Thyroid gland (tissue), 4 donors: ENCODE measurements around the gene ZBTB7C.

ENCODE experiments used
- POLR2A ChIP-seq, 2 donors: fragments of 450-650 bp; IDR thresholded peaks; one replicate each; pipeline ENCODE4 v1.6.1; 2017; ENCODE audit warnings: antibody characterized with exemption in 2 of 2, mild to moderate bottlenecking in 2 of 2, moderate library complexity in 1 of 2
- TF ChIP-seq, protein P1 (sequence below), 6 experiments: fragments of 200-600 bp in 3 of 6; fragments of 450-650 bp in 3 of 6; sonication (generic) in 3 of 6; IDR thresholded peaks; one replicate each; pipeline ENCODE4 v1.5.1; 2016 to 2019; ENCODE audit warnings: antibody characterized with exemption in 6 of 6, mild to moderate bottlenecking in 2 of 6, inconsistent platforms in 1 of 6, moderate library complexity in 1 of 6

DNA sequence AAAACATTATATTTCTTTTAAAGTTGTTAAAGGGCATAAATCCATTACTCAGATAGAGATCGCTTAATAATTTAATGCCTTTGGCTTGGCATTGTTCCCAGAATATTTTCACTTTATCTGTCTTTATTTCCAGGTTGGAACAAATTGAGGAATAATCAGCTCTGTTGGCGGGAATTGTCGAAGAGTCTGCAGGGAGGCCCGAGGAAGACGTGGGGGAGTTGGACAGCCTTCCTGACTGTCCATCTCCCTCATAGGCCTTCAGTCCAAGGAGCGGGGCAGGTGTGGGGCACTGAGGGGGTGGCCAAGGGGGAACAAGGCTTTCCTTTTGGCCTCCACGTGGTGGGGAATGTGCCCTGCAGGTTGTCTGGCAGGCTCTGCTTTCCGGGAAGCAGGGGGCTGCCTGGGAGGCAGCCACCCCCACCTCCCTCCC, 179.6 kb downstream of the ZBTB7C start:
- TF ChIP-seq, protein P1, sequence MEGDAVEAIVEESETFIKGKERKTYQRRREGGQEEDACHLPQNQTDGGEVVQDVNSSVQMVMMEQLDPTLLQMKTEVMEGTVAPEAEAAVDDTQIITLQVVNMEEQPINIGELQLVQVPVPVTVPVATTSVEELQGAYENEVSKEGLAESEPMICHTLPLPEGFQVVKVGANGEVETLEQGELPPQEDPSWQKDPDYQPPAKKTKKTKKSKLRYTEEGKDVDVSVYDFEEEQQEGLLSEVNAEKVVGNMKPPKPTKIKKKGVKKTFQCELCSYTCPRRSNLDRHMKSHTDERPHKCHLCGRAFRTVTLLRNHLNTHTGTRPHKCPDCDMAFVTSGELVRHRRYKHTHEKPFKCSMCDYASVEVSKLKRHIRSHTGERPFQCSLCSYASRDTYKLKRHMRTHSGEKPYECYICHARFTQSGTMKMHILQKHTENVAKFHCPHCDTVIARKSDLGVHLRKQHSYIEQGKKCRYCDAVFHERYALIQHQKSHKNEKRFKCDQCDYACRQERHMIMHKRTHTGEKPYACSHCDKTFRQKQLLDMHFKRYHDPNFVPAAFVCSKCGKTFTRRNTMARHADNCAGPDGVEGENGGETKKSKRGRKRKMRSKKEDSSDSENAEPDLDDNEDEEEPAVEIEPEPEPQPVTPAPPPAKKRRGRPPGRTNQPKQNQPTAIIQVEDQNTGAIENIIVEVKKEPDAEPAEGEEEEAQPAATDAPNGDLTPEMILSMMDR (IDR thresholded peaks at IDR 0.05) = no peak
- no peak for TF ChIP-seq POLR2A (IDR thresholded peaks at IDR 0.05)
